Loucy (cell line): ENCODE measurements around the gene ELAPOR1.

ENCODE experiments used
- EZH2phosphoT487 ChIP-seq: fragments of 200-600 bp; IDR thresholded peaks from 2 replicates; pipeline ENCODE4 v1.6.1; 2018; ENCODE audit warnings: antibody characterized with exemption, mild to moderate bottlenecking, moderate library complexity, borderline replicate concordance
- TF ChIP-seq, protein P1 (sequence below): fragments of 200-600 bp; sonication (generic); conservative IDR thresholded peaks from 2 replicates; pipeline ENCODE4 v1.5.1; 2014; ENCODE audit warnings: mild to moderate bottlenecking, antibody characterized with exemption, low read length

DNA sequence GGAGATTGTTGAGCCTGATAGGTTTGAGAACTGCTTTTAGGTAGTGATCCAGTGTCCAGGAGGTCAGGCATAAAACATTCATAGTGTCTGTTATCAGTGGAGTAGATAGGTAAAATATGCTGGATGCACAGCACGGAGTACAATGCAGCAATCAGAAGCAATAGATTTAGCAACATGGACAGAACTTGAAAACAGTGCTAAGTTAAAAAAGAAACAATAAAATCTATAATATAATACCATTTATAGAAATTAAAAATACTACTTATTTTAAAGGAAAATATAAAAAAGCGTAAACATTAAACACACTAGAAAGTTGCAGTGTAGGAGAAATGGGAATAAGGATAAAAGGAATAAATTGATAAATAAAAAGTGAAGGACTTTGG is 34.7 kb upstream of the ELAPOR1 start:
- TF ChIP-seq, protein P1, sequence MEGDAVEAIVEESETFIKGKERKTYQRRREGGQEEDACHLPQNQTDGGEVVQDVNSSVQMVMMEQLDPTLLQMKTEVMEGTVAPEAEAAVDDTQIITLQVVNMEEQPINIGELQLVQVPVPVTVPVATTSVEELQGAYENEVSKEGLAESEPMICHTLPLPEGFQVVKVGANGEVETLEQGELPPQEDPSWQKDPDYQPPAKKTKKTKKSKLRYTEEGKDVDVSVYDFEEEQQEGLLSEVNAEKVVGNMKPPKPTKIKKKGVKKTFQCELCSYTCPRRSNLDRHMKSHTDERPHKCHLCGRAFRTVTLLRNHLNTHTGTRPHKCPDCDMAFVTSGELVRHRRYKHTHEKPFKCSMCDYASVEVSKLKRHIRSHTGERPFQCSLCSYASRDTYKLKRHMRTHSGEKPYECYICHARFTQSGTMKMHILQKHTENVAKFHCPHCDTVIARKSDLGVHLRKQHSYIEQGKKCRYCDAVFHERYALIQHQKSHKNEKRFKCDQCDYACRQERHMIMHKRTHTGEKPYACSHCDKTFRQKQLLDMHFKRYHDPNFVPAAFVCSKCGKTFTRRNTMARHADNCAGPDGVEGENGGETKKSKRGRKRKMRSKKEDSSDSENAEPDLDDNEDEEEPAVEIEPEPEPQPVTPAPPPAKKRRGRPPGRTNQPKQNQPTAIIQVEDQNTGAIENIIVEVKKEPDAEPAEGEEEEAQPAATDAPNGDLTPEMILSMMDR: no peak
- TF ChIP-seq EZH2phosphoT487: no peak
